Adipocyte (in vitro differentiated cells): ENCODE measurements around the gene AUTS2.

Experiments used
- DNase-seq: peaks from one replicate; pipeline ENCODE4 v3.0.0-alpha.2; 2015; ENCODE audit warnings: low read depth
- H3K27me3 ChIP-seq: replicated peaks from 2 replicates; pipeline ENCODE4 v1.7.0; 2013; ENCODE audit warnings: mild to moderate bottlenecking, low read length, moderate library complexity; ENCODE audit not compliant: control insufficient read depth, insufficient read depth
- H3K36me3 ChIP-seq: 2 replicates; pipeline ENCODE4 v1.7.0; 2013; ENCODE audit warnings: low read length, mild to moderate bottlenecking, moderate library complexity; ENCODE audit not compliant: control insufficient read depth, insufficient read depth, severe bottlenecking
- H3K4me1 ChIP-seq: 2 replicates; pipeline ENCODE4 v1.7.0; 2013; ENCODE audit warnings: mild to moderate bottlenecking, low read length, moderate library complexity; ENCODE audit not compliant: control insufficient read depth, insufficient read depth
- H3K4me3 ChIP-seq: 2 replicates; pipeline ENCODE4 v1.7.0; 2013; ENCODE audit warnings: mild to moderate bottlenecking, low read length, moderate library complexity
- H3K9ac ChIP-seq: 2 replicates; pipeline ENCODE4 v1.7.0; 2013; ENCODE audit warnings: mild to moderate bottlenecking, low read length, moderate library complexity
- H3K9me3 ChIP-seq: 2 replicates; pipeline ENCODE4 v1.7.0; 2013; ENCODE audit warnings: mild to moderate bottlenecking, low read length, moderate library complexity; ENCODE audit not compliant: control insufficient read depth

Gene AUTS2

DNA sequence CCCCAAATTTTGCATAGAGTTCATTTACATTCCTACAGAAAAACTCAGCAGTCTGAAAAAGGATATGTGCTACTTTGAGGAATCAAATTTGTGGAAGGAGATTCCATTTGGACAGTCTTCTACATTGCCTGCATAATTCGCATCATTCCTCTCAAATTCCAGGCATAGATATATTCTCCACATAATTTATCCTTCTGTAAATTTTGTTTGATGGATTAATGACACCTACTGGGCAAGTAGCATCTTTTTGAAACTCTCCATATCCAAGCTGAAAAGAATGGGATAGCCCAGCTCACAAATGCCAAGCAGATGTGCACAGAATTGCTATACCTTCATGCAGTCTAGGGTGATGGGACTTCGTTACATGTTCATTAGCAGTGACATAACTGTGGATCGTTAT, 515.3 kb downstream of the AUTS2 start:
- H3K27me3 ChIP-seq, result no peaks in the 10 kb centered on the region
- H3K36me3 ChIP-seq, result no peaks in the 10 kb centered on the region
- no peak overlapping the region for H3K9ac ChIP-seq

GRCh38 chr7:70114806-70115205, 516.5 kb downstream of the AUTS2 start:
- no peaks in the 10 kb centered on the region for H3K36me3 ChIP-seq
- no peak overlapping the region for H3K4me3 ChIP-seq
- DNase-seq, result no peak
- no peaks in the 10 kb centered on the region for H3K4me1 ChIP-seq
- H3K9ac ChIP-seq, result no peak overlapping the region
- no peaks in the 10 kb centered on the region for H3K27me3 ChIP-seq
- no peaks in the 10 kb centered on the region for H3K9me3 ChIP-seq

More for the DNA sequence above, 515.3 kb downstream of the AUTS2 start:
- no peak overlapping the region for H3K4me3 ChIP-seq
- no peaks in the 10 kb centered on the region for H3K9me3 ChIP-seq
- DNase-seq, result peak; percentile 32
- no peaks in the 10 kb centered on the region for H3K4me1 ChIP-seq

DNA sequence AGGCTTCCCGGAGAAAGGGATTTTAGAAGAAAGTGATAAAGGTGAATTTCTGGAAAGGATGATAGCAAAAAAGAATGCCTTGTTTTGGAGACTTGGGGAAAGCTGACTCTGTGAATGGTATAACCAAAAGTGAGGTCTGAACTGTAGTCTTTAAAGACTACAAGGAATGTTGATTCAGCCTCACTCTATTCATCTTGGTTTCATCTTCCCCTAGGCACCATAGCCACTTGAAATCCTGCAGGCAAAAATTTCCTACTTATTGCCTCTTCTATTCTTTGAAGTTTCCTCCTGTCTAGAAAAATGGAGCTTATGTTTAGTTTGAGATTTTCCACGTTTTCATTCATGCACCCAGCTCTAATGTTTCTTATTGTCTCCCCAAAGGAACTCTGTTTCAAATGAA, 518.0 kb downstream of the AUTS2 start:
- H3K36me3 ChIP-seq, result no peaks in the 10 kb centered on the region
- no peak for DNase-seq
- no peaks in the 10 kb centered on the region for H3K27me3 ChIP-seq
- H3K9ac ChIP-seq, result no peak overlapping the region
- no peak overlapping the region for H3K4me3 ChIP-seq
- peaks cover 11% of the 10 kb centered on the region for H3K9me3 ChIP-seq
- no peaks in the 10 kb centered on the region for H3K4me1 ChIP-seq

DNA sequence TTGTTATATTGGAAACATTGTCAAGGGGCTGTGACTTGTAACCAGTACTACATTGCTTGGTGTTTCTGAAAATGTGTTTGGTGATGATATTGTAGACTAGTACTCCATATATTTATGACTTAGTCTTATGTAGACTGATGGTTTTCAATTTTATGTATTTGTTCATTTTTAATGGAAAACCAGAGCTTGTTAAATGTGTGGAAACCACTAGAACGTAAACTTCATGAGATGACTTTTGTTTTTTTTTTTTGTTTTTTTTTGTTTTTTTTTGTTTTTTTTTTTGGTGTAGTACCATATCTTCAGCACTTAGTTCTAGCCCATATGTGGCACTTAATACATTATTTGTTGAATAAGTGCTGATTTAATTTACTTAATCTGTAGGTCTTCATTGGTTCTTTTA, 518.6 kb downstream of the AUTS2 start:
- H3K4me3 ChIP-seq, result no peak overlapping the region
- DNase-seq, result no peak
- H3K36me3 ChIP-seq, result no peaks in the 10 kb centered on the region
- H3K27me3 ChIP-seq, result no peaks in the 10 kb centered on the region
- no peaks in the 10 kb centered on the region for H3K4me1 ChIP-seq
- no peak overlapping the region for H3K9ac ChIP-seq
- peaks cover 17% of the 10 kb centered on the region for H3K9me3 ChIP-seq

GRCh38 chr7:70120851-70121250, 522.6 kb downstream of the AUTS2 start:
- DNase-seq, result no peak

DNA sequence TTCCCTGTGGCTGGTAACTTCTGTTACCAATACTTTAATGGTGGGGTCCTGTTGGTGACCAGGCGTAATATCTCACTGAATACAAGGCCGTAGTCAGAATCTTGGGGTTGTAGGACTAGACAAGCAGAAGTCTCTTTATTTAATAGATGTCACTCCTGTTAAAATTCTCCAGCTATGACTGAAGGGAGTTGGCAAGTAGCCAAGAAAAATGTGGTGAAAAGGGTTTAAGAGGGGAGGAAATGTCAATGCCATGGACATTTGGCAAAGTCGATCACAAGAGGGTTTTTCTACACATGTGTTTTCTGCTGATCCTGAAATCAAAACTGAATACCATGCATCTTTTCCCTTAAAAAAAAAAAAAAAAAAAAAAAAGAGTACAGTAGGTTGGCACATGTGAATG, 533.5 kb downstream of the AUTS2 start:
- no peak overlapping the region for H3K4me3 ChIP-seq
- peaks cover 15% of the 10 kb centered on the region for H3K4me1 ChIP-seq
- H3K9ac ChIP-seq, result no peak overlapping the region
- peak; percentile 8 for DNase-seq
- H3K36me3 ChIP-seq, result no peaks in the 10 kb centered on the region
- no peaks in the 10 kb centered on the region for H3K27me3 ChIP-seq
- no peaks in the 10 kb centered on the region for H3K9me3 ChIP-seq

More at GRCh38 chr7:70120851-70121250, 522.6 kb downstream of the AUTS2 start:
- no peaks in the 10 kb centered on the region for H3K4me1 ChIP-seq
- no peak overlapping the region for H3K4me3 ChIP-seq
- H3K36me3 ChIP-seq, result no peaks in the 10 kb centered on the region
- H3K9me3 ChIP-seq, result peaks cover 29% of the 10 kb centered on the region
- no peaks in the 10 kb centered on the region for H3K27me3 ChIP-seq
- H3K9ac ChIP-seq, result no peak overlapping the region

- Histone ChIP-seq H3K36me3 (no peaks in the 10 kb centered on the region), H3K9ac (no peak overlapping the region), H3K4me1 (peaks cover 15% of the 10 kb centered on the region), H3K27me3 (no peaks in the 10 kb centered on the region), H3K4me3 (no peak overlapping the region), H3K9me3 (no peaks in the 10 kb centered on the region)
- DNase-seq, result no peak
These were observed 534.1 kb downstream of the AUTS2 start for GRCh38 chr7:70132226-70132851.

DNA sequence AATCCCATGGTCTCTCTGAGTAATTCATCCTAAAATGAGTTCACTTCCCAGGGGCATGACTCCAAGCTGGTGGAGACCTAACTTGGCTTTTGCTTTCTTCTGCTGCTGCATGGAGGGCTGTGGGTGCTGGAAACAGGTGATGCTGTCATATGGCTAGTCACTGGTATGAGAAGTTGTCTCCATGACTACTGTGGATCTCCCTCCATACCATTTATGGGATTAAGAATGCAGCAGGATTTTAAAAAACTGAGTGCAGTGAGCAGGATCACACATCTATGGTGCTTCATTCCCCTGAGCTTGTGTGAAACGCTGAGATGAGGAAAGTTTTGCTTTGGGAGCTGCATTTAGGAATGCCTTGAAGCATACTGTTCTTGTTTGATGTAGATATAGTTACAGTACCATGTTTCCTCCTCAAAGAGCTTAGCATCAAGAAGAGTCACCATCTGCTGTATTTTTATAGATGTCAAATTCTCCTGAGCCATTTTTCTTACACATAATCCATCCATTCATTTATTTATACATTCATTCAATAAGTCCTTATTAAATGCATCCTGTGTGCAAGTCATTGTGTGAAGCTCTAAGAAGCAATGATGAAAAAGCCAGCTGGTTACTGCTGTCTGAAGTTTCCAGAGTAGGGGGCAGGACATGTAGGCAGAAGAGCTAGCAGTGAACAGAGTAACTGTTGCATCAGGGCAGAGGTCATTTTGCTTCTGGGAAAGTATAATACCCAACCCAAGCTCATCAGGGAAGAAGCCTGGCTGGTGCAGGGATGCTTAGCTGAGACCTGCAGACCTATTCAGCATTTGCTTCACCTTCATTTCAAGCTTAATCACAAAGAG, 534.8 kb downstream of the AUTS2 start:
- no peaks in the 10 kb centered on the region for H3K27me3 ChIP-seq
- H3K9ac ChIP-seq, result no peak overlapping the region
- peak; percentile 6 for DNase-seq
- H3K4me3 ChIP-seq, result no peak overlapping the region
- no peaks in the 10 kb centered on the region for H3K36me3 ChIP-seq
- H3K9me3 ChIP-seq, result no peaks in the 10 kb centered on the region
- H3K4me1 ChIP-seq, result peaks cover 15% of the 10 kb centered on the region

DNA sequence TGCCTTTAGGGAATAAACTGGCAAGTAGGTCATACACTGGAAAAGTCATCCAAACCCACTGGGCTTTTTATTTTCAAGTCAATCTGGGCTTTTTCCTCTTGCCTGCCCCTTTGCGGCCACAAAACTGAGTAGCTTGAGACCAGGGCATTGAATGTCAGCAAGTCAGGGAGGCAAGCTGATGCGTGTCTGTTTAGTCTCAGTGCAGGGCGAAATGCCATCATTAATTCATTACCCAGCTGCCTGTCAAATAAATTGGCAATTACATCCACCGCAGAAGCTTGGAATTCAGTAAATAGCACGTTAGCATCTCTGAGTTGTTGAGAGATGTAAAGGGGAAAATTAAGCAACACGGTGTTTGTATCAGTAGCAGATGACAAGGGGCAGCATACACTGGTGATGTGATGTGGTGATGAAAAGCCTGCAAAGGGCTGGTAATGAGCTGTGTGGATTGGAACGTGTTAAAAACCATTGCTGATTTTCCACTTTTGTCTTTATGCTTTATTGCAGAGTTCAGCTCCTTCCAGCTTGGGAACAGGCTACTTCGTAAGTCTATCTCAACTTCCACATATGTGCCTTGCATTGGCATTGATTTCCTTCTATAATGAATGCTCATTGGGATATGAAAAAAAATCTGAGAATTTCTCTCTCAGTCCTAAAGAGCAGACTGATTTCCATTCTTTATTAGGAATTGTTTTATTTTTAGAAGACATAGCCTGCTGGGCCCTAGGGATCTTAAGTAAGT, 535.9 kb downstream of the AUTS2 start:
- no peak overlapping the region for H3K9ac ChIP-seq
- peaks cover 15% of the 10 kb centered on the region for H3K4me1 ChIP-seq
- H3K27me3 ChIP-seq, result no peaks in the 10 kb centered on the region
- H3K4me3 ChIP-seq, result no peak overlapping the region
- H3K36me3 ChIP-seq, result no peaks in the 10 kb centered on the region
- peak; percentile 66 for DNase-seq
- no peaks in the 10 kb centered on the region for H3K9me3 ChIP-seq

- H3K36me3 ChIP-seq, result no peaks in the 10 kb centered on the region
- no peaks in the 10 kb centered on the region for H3K9me3 ChIP-seq
- DNase-seq, result no peak
- no peaks in the 10 kb centered on the region for H3K27me3 ChIP-seq
- no peak overlapping the region for H3K9ac ChIP-seq
- peaks cover 15% of the 10 kb centered on the region for H3K4me1 ChIP-seq
- no peak overlapping the region for H3K4me3 ChIP-seq
These were observed 537.4 kb downstream of the AUTS2 start for GRCh38 chr7:70135656-70136055.

DNA sequence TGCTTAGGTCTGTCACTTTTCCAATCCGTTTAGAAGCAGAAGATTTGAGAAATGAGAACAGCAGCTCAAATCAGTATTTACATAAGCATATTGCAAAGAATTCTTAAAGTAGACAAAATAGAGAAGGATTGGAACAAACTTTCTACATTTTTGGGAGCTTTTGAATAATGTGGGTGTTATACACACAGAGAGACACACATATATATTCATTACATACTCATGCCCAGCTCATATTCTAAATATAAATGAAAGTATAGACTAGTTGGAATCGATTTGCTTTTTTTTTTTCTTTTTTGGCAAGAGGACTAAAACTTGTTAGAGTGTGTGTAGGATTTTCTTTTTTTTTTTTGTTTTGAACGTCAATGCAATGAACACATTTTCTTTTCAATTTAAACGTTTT, 538.9 kb downstream of the AUTS2 start:
- no peaks in the 10 kb centered on the region for H3K9me3 ChIP-seq
- no peaks in the 10 kb centered on the region for H3K27me3 ChIP-seq

More for the DNA sequence above, 538.9 kb downstream of the AUTS2 start:
- no peak overlapping the region for H3K4me3 ChIP-seq
- no peaks in the 10 kb centered on the region for H3K36me3 ChIP-seq
- H3K4me1 ChIP-seq, result peaks cover 15% of the 10 kb centered on the region
- no peak overlapping the region for H3K9ac ChIP-seq
- DNase-seq, result no peak
